Measurements from ENCODE around the gene LEPROT.

The LEPROT gene

GRCh38 chr1:65421351-65422025 lies 1.0 kb downstream of the LEPROT start:
- peak overlapping the region; percentile 98 for H3K4me3 ChIP-seq (ENCODE audit: low read depth, low read length)
- no peak for TF ChIP-seq CTCF (IDR thresholded peaks at IDR 0.05; ENCODE audit: borderline replicate concordance, insufficient read depth, low read depth, low read length)

GRCh38 chr1:65422241-65423203 lies 2.1 kb downstream of the LEPROT start:
- TF ChIP-seq CTCF (IDR thresholded peaks at IDR 0.05; ENCODE audit: borderline replicate concordance, insufficient read depth, low read depth, low read length), result no peak

GRCh38 chr1:65423884-65424572 lies 3.6 kb downstream of the LEPROT start:
- no peak for TF ChIP-seq CTCF (IDR thresholded peaks at IDR 0.05; ENCODE audit: borderline replicate concordance, insufficient read depth, low read depth, low read length)
- H3K4me3 ChIP-seq (ENCODE audit: low read depth, low read length), result no peak overlapping the region

More at GRCh38 chr1:65422241-65423203, 2.1 kb downstream of the LEPROT start:
- H3K4me3 ChIP-seq (ENCODE audit: low read depth, low read length), result no peak overlapping the region

- no peak for TF ChIP-seq CTCF (IDR thresholded peaks at IDR 0.05; ENCODE audit: borderline replicate concordance, insufficient read depth, low read depth, low read length)
- H3K4me3 ChIP-seq (ENCODE audit: low read depth, low read length), result no peak overlapping the region
Observed at GRCh38 chr1:65424573-65424889, 4.1 kb downstream of the LEPROT start.

- no peak overlapping the region for H3K4me3 ChIP-seq (ENCODE audit: low read depth, low read length)
Observed at GRCh38 chr1:65425006-65425405, 4.5 kb downstream of the LEPROT start.

GRCh38 chr1:65425697-65426096 lies 5.2 kb downstream of the LEPROT start:
- no peak for TF ChIP-seq CTCF (IDR thresholded peaks at IDR 0.05; ENCODE audit: borderline replicate concordance, insufficient read depth, low read depth, low read length)
- no peak overlapping the region for H3K4me3 ChIP-seq (ENCODE audit: low read depth, low read length)

More at GRCh38 chr1:65425006-65425405, 4.5 kb downstream of the LEPROT start:
- no peak for TF ChIP-seq CTCF (IDR thresholded peaks at IDR 0.05; ENCODE audit: borderline replicate concordance, insufficient read depth, low read depth, low read length)

Data from GM12875 (cell line).